WTC11 (cell line): ENCODE data around the gene TEDC2.

Experiments used
- MAX ChIP-seq: sonication (generic); formaldehyde crosslinking; IDR thresholded peaks from 2 replicates; pipeline ENCODE4 v1.8.0; 2022; ENCODE audit warnings: mild to moderate bottlenecking, missing genetic modification reagents
- PREB ChIP-seq: sonication (generic); formaldehyde crosslinking; IDR thresholded peaks from 2 replicates; pipeline ENCODE4 v1.8.1; 2022; ENCODE audit warnings: mild to moderate bottlenecking, missing genetic modification reagents, moderate library complexity, borderline replicate concordance
- RELA ChIP-seq: sonication (generic); formaldehyde crosslinking; IDR thresholded peaks from 2 replicates; pipeline ENCODE4 v1.8.1; 2022; ENCODE audit warnings: missing genetic modification reagents, mild to moderate bottlenecking, borderline replicate concordance
- RORB ChIP-seq: fragments of 250-450 bp; sonication (Bioruptor Pico); IDR thresholded peaks from 2 replicates; pipeline ENCODE4 v1.9.0; 2021; ENCODE audit warnings: mild to moderate bottlenecking
- TP53 ChIP-seq: sonication (generic); formaldehyde crosslinking; IDR thresholded peaks from 2 replicates; pipeline ENCODE4 v1.8.1; 2023; ENCODE audit warnings: mild to moderate bottlenecking, missing genetic modification reagents
- TF ChIP-seq, protein P1 (sequence below): fragments of 200-600 bp; IDR thresholded peaks from 2 replicates; pipeline ENCODE4 v1.8.0; 2022; ENCODE audit warnings: antibody characterized with exemption
- TF ChIP-seq, protein P2 (sequence below): sonication (generic); formaldehyde crosslinking; IDR thresholded peaks from 2 replicates; pipeline ENCODE4 v1.8.1; 2023; ENCODE audit warnings: mild to moderate bottlenecking, missing genetic modification reagents, moderate library complexity

DNA sequence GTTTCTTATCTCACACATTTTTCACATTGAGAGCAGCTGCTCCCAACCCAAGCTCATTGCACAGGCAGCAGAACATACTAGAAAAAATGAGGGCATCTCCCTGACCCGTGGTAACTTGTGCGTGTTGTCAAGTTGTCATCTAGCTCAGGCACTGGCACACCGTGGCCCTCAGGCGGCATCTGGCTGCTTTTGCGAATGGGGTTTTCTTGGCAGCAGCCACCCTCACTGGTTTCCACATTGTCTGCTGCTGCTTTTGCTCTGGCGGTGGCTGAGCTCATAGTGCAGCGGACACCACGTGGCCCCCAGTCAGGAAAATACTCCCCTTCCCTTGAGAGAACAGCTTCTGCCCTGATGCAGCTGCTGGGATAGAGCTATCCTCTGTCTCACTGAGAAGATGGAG is 9.4 kb upstream of the TEDC2 start:
- no peak for TF ChIP-seq TP53 (CRISPR knock-in tag)
- TF ChIP-seq MAX (CRISPR knock-in tag), result no peak
- TF ChIP-seq, protein P1, sequence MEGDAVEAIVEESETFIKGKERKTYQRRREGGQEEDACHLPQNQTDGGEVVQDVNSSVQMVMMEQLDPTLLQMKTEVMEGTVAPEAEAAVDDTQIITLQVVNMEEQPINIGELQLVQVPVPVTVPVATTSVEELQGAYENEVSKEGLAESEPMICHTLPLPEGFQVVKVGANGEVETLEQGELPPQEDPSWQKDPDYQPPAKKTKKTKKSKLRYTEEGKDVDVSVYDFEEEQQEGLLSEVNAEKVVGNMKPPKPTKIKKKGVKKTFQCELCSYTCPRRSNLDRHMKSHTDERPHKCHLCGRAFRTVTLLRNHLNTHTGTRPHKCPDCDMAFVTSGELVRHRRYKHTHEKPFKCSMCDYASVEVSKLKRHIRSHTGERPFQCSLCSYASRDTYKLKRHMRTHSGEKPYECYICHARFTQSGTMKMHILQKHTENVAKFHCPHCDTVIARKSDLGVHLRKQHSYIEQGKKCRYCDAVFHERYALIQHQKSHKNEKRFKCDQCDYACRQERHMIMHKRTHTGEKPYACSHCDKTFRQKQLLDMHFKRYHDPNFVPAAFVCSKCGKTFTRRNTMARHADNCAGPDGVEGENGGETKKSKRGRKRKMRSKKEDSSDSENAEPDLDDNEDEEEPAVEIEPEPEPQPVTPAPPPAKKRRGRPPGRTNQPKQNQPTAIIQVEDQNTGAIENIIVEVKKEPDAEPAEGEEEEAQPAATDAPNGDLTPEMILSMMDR, result no peak
- TF ChIP-seq, protein P2, sequence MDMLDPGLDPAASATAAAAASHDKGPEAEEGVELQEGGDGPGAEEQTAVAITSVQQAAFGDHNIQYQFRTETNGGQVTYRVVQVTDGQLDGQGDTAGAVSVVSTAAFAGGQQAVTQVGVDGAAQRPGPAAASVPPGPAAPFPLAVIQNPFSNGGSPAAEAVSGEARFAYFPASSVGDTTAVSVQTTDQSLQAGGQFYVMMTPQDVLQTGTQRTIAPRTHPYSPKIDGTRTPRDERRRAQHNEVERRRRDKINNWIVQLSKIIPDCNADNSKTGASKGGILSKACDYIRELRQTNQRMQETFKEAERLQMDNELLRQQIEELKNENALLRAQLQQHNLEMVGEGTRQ (CRISPR knock-in tag), result no peak
- no peak for TF ChIP-seq RORB
- no peak for TF ChIP-seq RELA (CRISPR knock-in tag)
- no peak for TF ChIP-seq PREB (CRISPR knock-in tag)
